HEK293T (cell line): Measurements from ENCODE around the gene PPP2CA.

Experiments used
- CTCF ChIA-PET: fragments of 350-600 bp; formaldehyde crosslinking; extraction: SDS; loops from one replicate; lab custom pipeline; 2021; ENCODE audit warnings: antibody characterized with exemption, inconsistent platforms; lab: Yijun Ruan, JAX
- POLR2A ChIA-PET: fragments of 350-600 bp; formaldehyde crosslinking; extraction: SDS; loops from one replicate; lab custom pipeline; 2020; ENCODE audit warnings: antibody characterized with exemption, inconsistent platforms; lab: Yijun Ruan, JAX
- DNase-seq: peaks from one replicate; pipeline ENCODE4 v3.0.0; 2012; ENCODE audit warnings: mixed read lengths; ENCODE audit errors: extremely low spot score
- ARNT ChIP-seq: fragments of 450-650 bp; IDR thresholded peaks from 2 replicates; pipeline ENCODE4 v1.6.1; 2017; ENCODE audit warnings: mild to moderate bottlenecking
- BHLHE40 ChIP-seq: fragments of 450-650 bp; IDR thresholded peaks from 2 replicates; pipeline ENCODE4 v1.6.1; 2016; ENCODE audit warnings: mild to moderate bottlenecking, moderate library complexity, borderline replicate concordance
- CTBP1 ChIP-seq: fragments of 450-650 bp; IDR thresholded peaks from 2 replicates; pipeline ENCODE4 v1.6.1; 2016; ENCODE audit warnings: borderline replicate concordance
- ELF4 ChIP-seq: fragments of 450-650 bp; IDR thresholded peaks from 2 replicates; pipeline ENCODE4 v1.6.1; 2017; ENCODE audit warnings: antibody characterized with exemption
- FOXA1 ChIP-seq: fragments of 450-650 bp; IDR thresholded peaks from 2 replicates; pipeline ENCODE4 v1.6.1; 2016; ENCODE audit warnings: mild to moderate bottlenecking
- FOXK2 ChIP-seq: fragments of 450-650 bp; IDR thresholded peaks from 2 replicates; pipeline ENCODE4 v1.6.1; 2016; ENCODE audit warnings: mild to moderate bottlenecking
- FOXM1 ChIP-seq: fragments of 450-650 bp; IDR thresholded peaks from 2 replicates; pipeline ENCODE4 v1.6.1; 2017; ENCODE audit warnings: mild to moderate bottlenecking, borderline replicate concordance
- HDGF ChIP-seq: fragments of 450-650 bp; IDR thresholded peaks from 2 replicates; pipeline ENCODE4 v1.6.1; 2017; ENCODE audit warnings: antibody characterized with exemption, borderline replicate concordance
- L3MBTL2 ChIP-seq: fragments of 450-650 bp; conservative IDR thresholded peaks from 2 replicates; pipeline ENCODE4 v1.6.1; 2016; ENCODE audit warnings: mild to moderate bottlenecking
- LEF1 ChIP-seq: fragments of 450-650 bp; IDR thresholded peaks from 2 replicates; pipeline ENCODE4 v1.6.1; 2017; ENCODE audit warnings: mild to moderate bottlenecking, borderline replicate concordance
- NFRKB ChIP-seq: fragments of 450-650 bp; IDR thresholded peaks from 2 replicates; pipeline ENCODE4 v1.6.1; 2016; ENCODE audit warnings: mild to moderate bottlenecking, moderate library complexity
- SP1 ChIP-seq: fragments of 450-650 bp; IDR thresholded peaks from 2 replicates; pipeline ENCODE4 v1.6.1; 2017
- SUZ12 ChIP-seq: fragments of 450-650 bp; IDR thresholded peaks from 2 replicates; pipeline ENCODE4 v1.6.1; 2016; ENCODE audit warnings: mild to moderate bottlenecking
- TARDBP ChIP-seq: fragments of 450-650 bp; IDR thresholded peaks from 2 replicates; pipeline ENCODE4 v1.6.1; 2016
- ZNF384 ChIP-seq: fragments of 450-650 bp; IDR thresholded peaks from 2 replicates; pipeline ENCODE4 v1.6.1; 2016
- TF ChIP-seq, protein P1 (sequence below): fragments of 450-650 bp; IDR thresholded peaks from 2 replicates; pipeline ENCODE4 v1.6.1; 2016

The PPP2CA gene

GRCh38 chr5:134149571-134150303 is 76.1 kb downstream of the PPP2CA start:
- no peak for TF ChIP-seq SUZ12
- no peak for TF ChIP-seq NFRKB
- TF ChIP-seq FOXA1, result no peak
- no peak for TF ChIP-seq FOXK2
- no peak for TF ChIP-seq ZNF384
- no peak for TF ChIP-seq LEF1
- TF ChIP-seq ARNT, result no peak
- TF ChIP-seq, protein P1, sequence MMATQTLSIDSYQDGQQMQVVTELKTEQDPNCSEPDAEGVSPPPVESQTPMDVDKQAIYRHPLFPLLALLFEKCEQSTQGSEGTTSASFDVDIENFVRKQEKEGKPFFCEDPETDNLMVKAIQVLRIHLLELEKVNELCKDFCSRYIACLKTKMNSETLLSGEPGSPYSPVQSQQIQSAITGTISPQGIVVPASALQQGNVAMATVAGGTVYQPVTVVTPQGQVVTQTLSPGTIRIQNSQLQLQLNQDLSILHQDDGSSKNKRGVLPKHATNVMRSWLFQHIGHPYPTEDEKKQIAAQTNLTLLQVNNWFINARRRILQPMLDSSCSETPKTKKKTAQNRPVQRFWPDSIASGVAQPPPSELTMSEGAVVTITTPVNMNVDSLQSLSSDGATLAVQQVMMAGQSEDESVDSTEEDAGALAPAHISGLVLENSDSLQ, result no peak
- no peak for TF ChIP-seq CTBP1
- no peak for TF ChIP-seq ELF4
- TF ChIP-seq FOXM1, result no peak
- no peak for TF ChIP-seq TARDBP
- TF ChIP-seq SP1, result no peak
- no peak for TF ChIP-seq HDGF
- no peak for TF ChIP-seq BHLHE40
- TF ChIP-seq L3MBTL2, result no peak
- POLR2A ChIA-PET, result interaction anchor here (0.6 to 1.4 kb wide), 2 partner anchors 35 to 373 kb away, joined by 3 read pairs; partner anchors contain the start of gene TCF7
- DNase-seq, result no peak
- CTCF ChIA-PET, result interaction anchor here (0.7 kb wide), 2 partner anchors 9 to 110 kb away, joined by 3 to 4 read pairs; no protein-coding TSS in a partner anchor

GRCh38 chr5:134148986-134149539 is 76.8 kb downstream of the PPP2CA start:
- POLR2A ChIA-PET, result interaction anchor here (0.6 to 1.4 kb wide), 3 partner anchors 10 to 374 kb away, joined by 3 read pairs; partner anchors contain the start of gene TCF7
- no peak for DNase-seq
- CTCF ChIA-PET, result interaction anchor here (0.7 to 1.5 kb wide), 2 partner anchors 9 to 109 kb away, joined by 4 to 8 read pairs; no protein-coding TSS in a partner anchor
- TF ChIP-seq, protein P1, result no peak
- no peak for TF ChIP-seq NFRKB
- no peak for TF ChIP-seq SP1
- TF ChIP-seq ZNF384, result no peak
- TF ChIP-seq LEF1, result no peak
- no peak for TF ChIP-seq TARDBP
- TF ChIP-seq BHLHE40, result no peak
- TF ChIP-seq FOXM1, result no peak
- no peak for TF ChIP-seq FOXA1

- POLR2A ChIA-PET, result interaction anchor here (0.8 to 1.4 kb wide), 2 partner anchors 11 to 33 kb away, joined by 3 read pairs; partner anchors contain the start of gene TCF7
- TF ChIP-seq BHLHE40 (no peak), FOXA1 (no peak), ELF4 (no peak)
- TF ChIP-seq, protein P1, result no peak
- no peak for DNase-seq
- CTCF ChIA-PET, result interaction anchor here (1.5 kb wide), 1 partner anchor 109 kb away, joined by 8 read pairs; no protein-coding TSS in a partner anchor
Observed at GRCh38 chr5:134148316-134148715, 77.6 kb downstream of the PPP2CA start.

DNA sequence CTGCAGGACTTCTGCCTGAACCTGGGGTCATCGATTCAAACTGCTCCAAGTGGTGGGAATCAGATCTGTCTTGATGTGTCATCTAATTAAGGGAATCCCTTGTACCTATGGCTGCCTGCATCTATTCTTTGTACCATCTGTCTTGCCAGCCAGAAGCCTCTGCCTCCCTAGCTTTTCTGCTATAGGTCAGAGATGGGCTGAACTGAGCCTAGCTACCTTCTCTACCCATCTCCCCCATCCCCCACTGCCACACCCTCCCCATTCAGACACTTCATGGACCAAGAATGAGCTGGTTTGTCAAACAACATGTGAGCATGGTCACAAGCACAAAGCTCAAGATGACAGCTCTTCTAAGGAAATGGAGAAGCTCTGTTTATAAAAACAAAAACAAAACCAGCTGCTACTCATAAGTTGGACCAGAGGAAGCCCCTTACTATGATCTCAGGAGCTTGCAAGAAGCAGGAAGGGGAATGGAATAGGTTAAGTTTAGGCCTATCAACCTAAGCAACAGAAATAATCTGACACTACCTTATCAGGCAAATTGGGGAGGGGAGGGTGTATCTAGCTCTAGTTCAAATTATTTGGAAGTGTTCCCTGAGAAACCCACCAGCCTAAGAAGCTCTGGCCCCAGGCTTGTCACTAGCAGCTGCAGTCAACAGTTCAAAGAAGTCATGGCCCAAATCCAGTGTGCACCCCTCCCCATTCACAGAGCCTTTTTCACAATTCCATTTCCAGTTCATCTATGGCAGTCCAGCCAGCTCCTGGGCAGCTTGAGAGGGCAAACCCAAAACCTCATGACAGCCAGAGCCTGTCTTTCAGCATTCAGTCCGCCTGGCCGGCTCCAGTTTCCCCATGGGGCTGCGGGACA is 79.0 kb downstream of the PPP2CA start:
- ChIA-PET POLR2A (interaction anchor here (1.0 to 2.0 kb wide), 3 partner anchors 29 to 108 kb away, joined by 3 to 4 read pairs (median 4); partner anchors contain the start of gene PPP2CA), CTCF (interaction anchor here (0.6 to 2.5 kb wide), 3 partner anchors 10 to 107 kb away, joined by 3 to 19 read pairs (median 5); no protein-coding TSS in a partner anchor)
- TF ChIP-seq LEF1, result no peak
- no peak for TF ChIP-seq ELF4
- TF ChIP-seq FOXM1, result no peak
- TF ChIP-seq NFRKB, result no peak
- TF ChIP-seq FOXK2, result no peak
- TF ChIP-seq HDGF, result no peak
- no peak for TF ChIP-seq SP1
- no peak for DNase-seq

- ChIA-PET CTCF (interaction anchor here (2.5 kb wide), 1 partner anchor 106 kb away, joined by 19 read pairs; no protein-coding TSS in a partner anchor), POLR2A (interaction anchor here (1.0 to 2.0 kb wide), 3 partner anchors 30 to 107 kb away, joined by 3 to 4 read pairs (median 4); partner anchors contain the start of gene PPP2CA)
- TF ChIP-seq TARDBP (no peak), FOXA1 (no peak), ARNT (no peak), SUZ12 (no peak), ELF4 (no peak), ZNF384 (no peak), FOXM1 (no peak), FOXK2 (no peak), LEF1 (no peak), HDGF (no peak), SP1 (no peak), CTBP1 (no peak), NFRKB (no peak)
- TF ChIP-seq, protein P1, result no peak
- peak; percentile 64 for DNase-seq
Observed at GRCh38 chr5:134145779-134146581, 79.9 kb downstream of the PPP2CA start.
